Neural cell (in vitro differentiated cells): ENCODE measurements around the gene RAB11FIP4.

Experiments used
- RAD21 ChIP-seq: fragments of 450-650 bp; conservative IDR thresholded peaks from 2 replicates; pipeline ENCODE4 v1.6.1; 2014; ENCODE audit warnings: antibody characterized with exemption, mild to moderate bottlenecking, moderate library complexity
- TF ChIP-seq, protein P1 (sequence below): fragments of 450-650 bp; IDR thresholded peaks from 2 replicates; pipeline ENCODE4 v1.5.1; 2014; ENCODE audit warnings: antibody characterized with exemption, mild to moderate bottlenecking, moderate library complexity; ENCODE audit not compliant: poor library complexity, severe bottlenecking

DNA sequence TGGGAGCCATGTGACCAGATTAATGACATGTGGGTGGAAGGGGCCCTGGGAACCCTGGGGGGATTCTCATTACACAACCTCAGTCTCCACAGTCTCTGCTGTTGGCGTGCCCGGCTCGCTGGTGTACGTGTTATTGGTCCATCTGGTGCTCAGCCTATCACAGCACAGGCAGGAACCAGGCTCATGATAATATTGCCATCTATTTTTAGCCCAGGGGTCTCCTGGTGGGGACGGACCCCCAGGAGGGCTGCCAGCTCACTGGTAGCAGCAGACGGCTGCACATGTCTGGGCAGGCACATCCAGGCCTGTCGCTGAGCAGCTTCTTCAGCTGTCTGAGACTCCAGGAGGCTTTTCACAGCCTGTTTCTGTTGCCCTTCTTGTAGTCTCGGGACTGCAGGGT, 123.8 kb downstream of the RAB11FIP4 start:
- TF ChIP-seq, protein P1, sequence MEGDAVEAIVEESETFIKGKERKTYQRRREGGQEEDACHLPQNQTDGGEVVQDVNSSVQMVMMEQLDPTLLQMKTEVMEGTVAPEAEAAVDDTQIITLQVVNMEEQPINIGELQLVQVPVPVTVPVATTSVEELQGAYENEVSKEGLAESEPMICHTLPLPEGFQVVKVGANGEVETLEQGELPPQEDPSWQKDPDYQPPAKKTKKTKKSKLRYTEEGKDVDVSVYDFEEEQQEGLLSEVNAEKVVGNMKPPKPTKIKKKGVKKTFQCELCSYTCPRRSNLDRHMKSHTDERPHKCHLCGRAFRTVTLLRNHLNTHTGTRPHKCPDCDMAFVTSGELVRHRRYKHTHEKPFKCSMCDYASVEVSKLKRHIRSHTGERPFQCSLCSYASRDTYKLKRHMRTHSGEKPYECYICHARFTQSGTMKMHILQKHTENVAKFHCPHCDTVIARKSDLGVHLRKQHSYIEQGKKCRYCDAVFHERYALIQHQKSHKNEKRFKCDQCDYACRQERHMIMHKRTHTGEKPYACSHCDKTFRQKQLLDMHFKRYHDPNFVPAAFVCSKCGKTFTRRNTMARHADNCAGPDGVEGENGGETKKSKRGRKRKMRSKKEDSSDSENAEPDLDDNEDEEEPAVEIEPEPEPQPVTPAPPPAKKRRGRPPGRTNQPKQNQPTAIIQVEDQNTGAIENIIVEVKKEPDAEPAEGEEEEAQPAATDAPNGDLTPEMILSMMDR, result no peak
- TF ChIP-seq RAD21, result no peak
